ENCODE results near the gene RAP1B.

DNA sequence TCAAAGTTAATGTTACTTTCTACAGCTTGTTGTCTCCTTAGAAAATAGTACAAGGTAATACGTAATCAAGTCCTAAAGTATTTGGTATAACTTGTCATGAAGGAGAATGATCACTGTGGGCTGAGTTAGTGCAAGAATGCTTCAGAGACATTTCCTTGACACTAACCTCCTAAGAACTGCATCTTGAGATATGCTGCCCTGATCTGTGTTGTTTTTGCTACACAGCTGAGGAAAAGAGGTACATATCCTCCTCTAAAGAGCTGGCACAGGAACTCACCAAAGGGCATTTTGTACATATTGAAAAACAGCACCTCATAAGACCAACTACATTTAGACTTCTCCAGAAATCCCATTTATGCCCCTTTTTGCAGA is 28.7 kb downstream of the RAP1B start:
- no peak for TF ChIP-seq MXD4 (CRISPR knock-in tag; IDR thresholded peaks at IDR 0.05; ENCODE audit: borderline replicate concordance)
- TF ChIP-seq, protein P1, sequence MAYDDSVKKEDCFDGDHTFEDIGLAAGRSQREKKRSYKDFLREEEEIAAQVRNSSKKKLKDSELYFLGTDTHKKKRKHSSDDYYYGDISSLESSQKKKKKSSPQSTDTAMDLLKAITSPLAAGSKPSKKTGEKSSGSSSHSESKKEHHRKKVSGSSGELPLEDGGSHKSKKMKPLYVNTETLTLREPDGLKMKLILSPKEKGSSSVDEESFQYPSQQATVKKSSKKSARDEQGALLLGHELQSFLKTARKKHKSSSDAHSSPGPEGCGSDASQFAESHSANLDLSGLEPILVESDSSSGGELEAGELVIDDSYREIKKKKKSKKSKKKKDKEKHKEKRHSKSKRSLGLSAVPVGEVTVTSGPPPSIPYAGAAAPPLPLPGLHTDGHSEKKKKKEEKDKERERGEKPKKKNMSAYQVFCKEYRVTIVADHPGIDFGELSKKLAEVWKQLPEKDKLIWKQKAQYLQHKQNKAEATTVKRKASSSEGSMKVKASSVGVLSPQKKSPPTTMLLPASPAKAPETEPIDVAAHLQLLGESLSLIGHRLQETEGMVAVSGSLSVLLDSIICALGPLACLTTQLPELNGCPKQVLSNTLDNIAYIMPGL (CRISPR knock-in tag; IDR thresholded peaks at IDR 0.05), result no peak
- TF ChIP-seq ESRRA (CRISPR knock-in tag; IDR thresholded peaks at IDR 0.05; ENCODE audit: borderline replicate concordance), result no peak
- no peak for TF ChIP-seq CREM (CRISPR knock-in tag; IDR thresholded peaks at IDR 0.05)
- TF ChIP-seq, protein P2, sequence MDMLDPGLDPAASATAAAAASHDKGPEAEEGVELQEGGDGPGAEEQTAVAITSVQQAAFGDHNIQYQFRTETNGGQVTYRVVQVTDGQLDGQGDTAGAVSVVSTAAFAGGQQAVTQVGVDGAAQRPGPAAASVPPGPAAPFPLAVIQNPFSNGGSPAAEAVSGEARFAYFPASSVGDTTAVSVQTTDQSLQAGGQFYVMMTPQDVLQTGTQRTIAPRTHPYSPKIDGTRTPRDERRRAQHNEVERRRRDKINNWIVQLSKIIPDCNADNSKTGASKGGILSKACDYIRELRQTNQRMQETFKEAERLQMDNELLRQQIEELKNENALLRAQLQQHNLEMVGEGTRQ (CRISPR knock-in tag; IDR thresholded peaks at IDR 0.05), result no peak
